ENCODE data around the gene NFKBIE.

Gene NFKBIE

DNA sequence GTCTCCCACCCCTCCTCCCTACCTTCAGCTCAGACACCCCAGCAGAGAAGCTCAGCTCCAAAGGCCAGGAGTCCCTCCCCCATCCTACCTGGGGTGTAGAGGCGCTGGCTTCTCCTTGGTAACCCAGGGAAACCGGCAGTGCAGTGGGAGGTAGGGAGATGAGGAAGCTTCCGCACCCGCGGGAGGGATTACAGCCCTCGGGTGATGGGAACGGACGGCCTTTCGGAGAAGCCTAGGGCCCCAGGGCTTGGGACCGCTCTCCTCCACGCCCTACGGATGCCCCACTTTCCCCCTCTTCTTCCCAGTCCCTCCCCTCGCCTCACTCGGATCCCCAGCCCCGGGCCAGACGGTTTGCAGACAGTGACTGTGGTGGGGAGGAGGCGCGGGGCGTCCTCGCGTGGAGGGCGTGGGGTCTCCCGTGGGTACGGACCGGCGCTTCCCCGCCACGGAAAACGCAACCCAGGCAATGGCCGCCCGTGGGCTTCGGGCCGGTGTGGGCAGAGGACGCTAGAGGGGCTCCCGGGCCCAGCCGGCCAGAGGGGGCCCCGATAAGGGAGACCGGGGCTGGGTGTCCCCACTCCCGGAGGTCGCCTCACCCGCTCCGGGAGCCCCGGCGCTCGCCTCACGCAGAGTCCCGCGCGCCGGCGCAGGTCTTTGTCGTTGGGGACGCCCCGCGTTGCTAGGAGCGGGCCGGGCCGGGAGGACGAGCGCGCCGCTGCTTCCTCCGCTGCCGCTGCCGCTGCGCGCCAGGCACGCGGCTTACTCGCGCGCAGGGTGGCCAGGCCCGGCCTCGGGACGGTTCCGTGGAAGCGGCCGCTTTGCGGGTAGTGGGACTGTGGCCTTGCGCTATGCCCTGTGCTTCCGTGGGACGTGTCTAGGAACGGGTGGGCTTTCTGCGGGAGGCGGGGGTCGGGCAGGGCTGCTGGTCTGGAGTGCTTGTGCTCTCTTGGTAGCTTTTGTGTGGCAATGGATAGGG is 32.0 kb upstream of the NFKBIE start:
- no peak for DNase-seq (ENCODE audit: low read depth)

DNA sequence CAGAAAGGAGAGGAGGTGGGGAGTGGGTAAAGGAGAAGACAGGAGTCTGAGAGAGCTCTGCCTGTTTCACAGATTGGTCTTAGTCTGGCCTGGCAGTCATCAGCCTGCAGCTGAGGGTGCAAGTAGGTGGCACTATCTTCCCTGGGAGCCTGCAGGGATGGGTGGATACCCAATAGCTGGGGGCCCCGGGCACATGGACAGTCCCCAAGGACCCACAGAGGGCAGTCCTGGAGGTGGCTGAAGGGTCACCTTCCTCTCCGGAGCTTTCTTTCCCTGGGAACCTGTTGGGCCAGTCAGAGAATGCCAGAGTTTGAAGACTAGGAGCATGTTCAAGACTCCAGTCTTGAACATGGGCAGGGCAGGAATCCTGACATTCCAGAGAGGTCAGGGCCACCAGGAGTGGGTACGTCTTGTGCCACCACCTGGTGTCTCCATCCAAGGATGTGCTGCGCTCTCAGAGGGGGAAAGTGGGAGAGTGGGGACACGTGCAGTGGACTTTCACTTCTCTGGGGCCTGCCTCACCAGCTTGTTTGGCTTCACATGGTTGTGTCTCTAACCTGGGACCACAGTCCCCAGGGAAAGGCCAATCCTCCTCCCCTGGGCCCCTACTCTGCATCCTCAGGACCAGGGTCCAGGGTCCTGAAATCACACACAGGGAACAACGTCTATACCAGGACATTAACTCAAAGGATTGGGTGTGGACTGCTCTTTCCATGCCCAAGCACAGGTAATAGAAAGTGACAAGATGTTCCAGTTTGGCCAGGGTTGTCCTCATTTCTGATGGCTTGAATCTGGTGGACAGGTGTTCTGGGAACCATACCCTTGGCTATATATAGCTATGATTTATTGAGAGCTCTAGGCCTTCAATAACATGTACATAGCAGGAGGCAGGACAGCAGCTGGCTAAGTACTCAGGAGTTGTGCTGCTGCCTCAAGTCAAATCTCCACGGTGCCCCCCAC is 29.8 kb upstream of the NFKBIE start:
- no peak for DNase-seq (ENCODE audit: low read depth)

- no peak for DNase-seq (ENCODE audit: low read depth)
These were observed 27.5 kb upstream of the NFKBIE start for GRCh38 chr6:44292661-44293365.

GRCh38 chr6:44291841-44292240 is 26.5 kb upstream of the NFKBIE start:
- DNase-seq (ENCODE audit: low read depth) = no peak

DNA sequence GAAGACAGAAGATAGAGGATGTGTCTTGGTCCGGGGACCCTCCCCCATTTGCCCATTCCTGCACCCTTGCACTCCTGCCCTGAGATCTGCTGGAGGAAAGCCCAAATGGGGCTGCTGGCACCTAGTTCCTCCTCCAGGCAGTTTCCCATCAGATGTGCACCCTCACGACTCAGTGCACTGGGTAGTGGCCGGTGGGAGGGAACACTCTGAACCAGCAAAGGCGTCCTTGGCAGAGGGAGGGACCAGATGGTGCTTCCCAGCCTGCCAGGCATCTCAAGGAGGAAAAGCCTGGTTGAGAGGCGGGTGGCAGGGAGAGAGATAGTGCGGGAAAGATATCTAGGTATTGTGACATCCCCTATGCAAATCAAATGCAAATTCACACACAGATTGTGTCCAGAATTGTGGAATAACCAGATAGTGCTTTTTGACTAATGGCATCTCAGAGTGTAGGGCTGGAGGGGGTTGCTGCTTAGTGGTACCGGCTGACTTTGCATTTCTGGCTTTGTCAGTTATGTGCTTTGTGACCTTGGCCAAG is 24.4 kb upstream of the NFKBIE start:
- no peak for DNase-seq (ENCODE audit: low read depth)

DNA sequence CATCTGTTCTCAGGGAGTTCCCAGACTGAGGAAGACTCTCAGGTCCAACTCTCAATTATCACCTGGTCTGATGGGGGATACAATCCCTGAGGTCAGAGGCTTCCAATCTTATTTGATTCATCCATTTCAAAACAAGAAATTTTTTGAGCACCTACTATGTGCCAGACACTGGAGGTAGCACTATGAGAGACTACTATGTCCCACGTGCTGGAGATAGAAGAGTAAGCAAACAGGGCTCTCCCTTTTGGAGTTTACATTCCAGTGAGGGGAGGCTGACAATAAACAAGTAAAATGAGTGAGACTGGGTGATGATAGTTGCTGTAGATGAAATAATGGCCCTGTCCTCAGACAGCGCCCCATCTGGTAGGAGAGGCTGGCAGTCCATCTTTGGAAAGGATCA is 21.4 kb upstream of the NFKBIE start:
- DNase-seq (ENCODE audit: low read depth) = no peak

DNA sequence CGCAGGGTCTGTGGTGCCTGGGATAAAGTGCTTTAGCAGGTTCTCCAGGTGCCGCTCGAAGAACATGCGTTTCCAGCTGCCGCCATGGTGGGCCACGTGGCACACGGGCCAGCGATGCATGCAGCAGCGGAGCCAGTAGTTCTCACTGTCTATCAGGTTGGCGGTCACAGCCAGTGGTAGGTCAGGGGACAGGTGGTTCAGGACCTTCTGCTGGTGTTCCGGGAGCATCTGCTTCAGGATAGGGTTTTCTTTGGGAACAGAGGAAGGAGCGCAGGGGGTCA is 20.9 kb upstream of the NFKBIE start:
- DNase-seq (ENCODE audit: low read depth) = no peak

GRCh38 chr6:44285552-44286284 is 20.4 kb upstream of the NFKBIE start:
- DNase-seq (ENCODE audit: low read depth) = no peak

GRCh38 chr6:44284867-44285266 is 19.5 kb upstream of the NFKBIE start:
- DNase-seq (ENCODE audit: low read depth) = no peak

GRCh38 chr6:44284121-44284520 is 18.8 kb upstream of the NFKBIE start:
- no peak for DNase-seq (ENCODE audit: low read depth)

GRCh38 chr6:44278774-44279697 is 13.7 kb upstream of the NFKBIE start:
- DNase-seq (ENCODE audit: low read depth) = no peak

DNA sequence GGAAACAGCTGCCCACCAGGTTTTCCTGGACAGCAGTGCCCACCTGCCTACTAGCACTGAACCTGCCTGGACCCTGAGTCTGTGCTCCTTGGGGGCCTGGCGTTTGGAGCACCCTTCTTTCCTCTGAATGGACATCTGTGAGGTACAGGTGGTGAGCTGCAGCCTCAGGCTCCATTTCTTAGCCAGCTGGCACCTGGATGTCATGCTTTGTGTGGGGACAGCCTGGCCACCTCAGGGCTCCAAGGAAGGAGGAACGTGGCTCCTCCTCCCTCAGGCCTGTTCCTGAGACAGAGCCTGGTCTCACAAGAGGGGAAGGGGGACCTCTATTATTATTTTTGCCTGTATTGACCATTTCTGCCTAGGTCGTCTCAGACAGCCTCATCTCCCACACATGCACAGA is 13.0 kb upstream of the NFKBIE start:
- DNase-seq (ENCODE audit: low read depth) = no peak

DNA sequence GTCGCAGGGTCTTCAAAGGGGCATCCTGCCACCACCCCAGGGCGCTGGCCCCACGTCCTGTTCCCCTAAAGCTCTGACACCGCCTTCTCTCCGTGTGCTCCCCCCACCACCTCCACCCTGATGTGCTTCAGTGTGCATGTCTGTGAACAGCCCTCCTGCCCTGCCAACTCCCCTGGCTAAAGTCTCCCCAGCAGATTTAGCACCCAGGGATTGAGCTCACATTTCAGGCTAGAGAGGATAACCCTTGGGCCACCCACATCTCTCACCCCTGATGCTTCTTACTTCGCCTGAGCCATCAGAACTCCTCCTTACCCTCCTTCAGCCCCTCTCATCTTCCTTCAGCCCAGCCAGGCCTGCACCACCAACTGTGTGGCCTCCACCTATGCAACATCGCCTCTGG is 12.4 kb upstream of the NFKBIE start:
- no peak for DNase-seq (ENCODE audit: low read depth)

DNA sequence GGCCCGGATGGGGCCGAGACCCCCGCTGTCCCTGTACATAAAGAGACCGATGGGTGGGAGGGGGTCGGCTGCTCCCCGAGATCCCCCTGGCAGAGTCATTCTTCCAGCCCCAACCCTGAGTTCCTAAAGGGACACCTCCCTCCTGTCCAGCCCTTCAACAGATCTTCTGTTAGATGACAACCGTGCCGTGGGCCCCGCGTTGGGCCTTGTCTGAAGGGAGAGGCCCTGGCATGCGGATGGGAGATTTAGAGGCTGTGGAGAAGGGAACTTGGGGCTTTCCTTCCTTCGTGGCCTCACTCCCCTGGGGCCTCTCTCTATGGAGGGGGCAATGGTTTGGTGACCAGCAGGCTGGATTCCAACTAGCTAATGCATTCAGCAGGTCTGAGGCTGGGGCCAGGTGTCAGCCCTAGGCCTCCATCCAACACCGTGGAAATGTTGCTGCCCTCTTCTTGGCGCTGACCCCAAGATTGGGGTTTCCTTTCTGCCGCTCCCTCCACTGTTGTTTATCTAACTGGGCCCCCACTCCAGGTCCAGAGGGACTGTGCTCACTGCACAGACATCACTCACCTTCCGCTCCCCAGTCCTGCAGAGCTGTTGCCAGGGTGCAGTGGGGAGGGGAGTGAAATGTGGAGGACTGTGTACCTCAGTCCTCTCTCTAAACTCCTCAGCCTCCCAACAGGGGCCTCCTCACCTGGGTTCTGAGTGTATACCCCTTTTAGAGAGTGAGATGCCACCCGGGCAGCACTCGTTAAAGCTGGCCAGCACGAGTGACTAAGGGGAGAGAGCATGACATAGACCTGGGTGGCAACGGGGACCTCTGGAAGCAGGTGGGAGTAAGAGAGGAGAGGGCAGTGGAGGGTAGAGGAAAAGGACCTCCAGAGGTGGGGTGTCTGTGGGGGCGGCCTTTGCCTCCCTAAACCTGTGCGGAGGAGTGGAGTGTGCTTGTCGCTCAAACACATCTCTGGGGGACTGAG is 11.6 kb upstream of the NFKBIE start:
- no peak for DNase-seq (ENCODE audit: low read depth)

GRCh38 chr6:44275749-44276648 is 10.6 kb upstream of the NFKBIE start:
- no peak for DNase-seq (ENCODE audit: low read depth)

DNA sequence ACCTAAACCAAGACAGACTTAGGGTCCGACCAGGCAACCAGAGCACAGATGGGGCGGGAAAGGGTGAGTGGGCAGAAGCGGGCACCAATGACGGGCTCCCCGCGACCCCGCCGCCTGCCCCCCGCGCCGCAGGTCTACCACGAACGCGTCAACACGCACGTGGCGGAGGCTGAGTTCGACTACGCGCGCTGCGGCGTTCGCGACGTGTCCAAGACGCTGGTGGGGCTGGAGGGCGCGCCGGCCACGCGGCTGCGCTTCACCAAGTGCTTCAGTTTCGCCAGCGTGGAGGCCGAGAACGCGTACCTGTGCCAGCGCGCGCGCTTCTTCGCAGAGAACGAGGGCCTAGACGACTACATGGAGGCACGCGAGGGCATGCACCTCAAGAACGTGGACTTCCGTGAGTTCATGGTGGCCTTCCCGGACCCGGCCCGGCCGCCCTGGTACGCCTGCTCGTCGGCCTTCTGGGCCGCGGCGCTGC is 10.0 kb upstream of the NFKBIE start:
- DNase-seq (ENCODE audit: low read depth) = no peak

DNA sequence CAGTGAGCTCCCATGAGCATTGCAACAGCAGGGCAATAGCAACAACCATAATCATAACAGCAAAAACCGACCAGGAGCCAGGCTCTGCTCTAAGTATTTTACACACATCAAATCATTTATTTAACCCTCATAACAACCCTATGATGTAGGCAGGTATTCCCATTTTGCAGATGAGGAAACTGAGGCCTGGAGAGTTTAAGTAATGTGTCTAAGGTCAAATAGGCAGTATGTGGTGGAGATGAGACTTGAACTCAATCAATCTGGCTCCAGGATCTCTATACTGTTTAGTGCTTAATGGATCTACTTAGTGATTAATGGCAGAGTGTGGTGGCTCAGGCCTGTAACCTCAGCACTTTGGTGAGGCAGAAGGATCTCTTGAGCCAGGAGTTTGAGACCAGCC is 8.3 kb upstream of the NFKBIE start:
- DNase-seq (ENCODE audit: low read depth) = no peak

DNA sequence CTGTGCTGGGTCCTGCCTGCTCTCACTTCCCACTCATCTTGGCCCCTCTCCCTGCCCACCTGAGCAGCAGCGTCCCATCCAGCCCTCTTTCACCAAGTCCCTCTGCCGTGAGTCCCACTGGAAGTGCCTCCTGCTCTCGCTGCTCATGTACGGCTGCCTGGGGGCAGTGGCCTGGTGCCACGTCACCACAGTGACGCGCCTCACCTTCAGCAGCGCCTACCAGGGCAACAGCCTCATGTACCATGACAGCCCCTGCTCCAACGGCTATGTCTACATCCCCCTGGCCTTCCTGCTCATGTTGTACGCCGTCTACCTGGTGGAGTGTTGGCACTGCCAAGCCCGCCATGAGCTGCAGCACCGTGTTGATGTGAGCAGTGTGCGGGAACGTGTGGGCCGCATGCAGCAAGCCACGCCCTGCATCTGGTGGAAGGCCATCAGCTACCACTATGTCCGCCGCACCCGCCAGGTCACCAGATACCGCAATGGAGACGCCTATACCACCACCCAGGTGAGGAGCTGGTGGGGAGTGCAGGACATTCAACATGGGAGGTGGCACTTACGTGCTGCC is 7.7 kb upstream of the NFKBIE start:
- no peak for DNase-seq (ENCODE audit: low read depth)

All from CMK (cell line).